HG02642 (cell line): ENCODE measurements around the gene CHD2.
"Not testable (repeated sequence)": the region's sequence is repeated elsewhere in the genome, so short reads cannot be mapped to it uniquely, and the experiment has no call there.

Experiments
- ATAC-seq: cut with Tn5 transposase; IDR thresholded peaks from one replicate; pipeline ENCODE4 v1.9.1; 2021; ENCODE audit warnings: mild to moderate bottlenecking; ENCODE audit not compliant: unreplicated experiment, poor library complexity

The CHD2 gene

GRCh38 chr15:93059442-93059841 lies 159.3 kb downstream of the CHD2 start:
- no peak for ATAC-seq

DNA sequence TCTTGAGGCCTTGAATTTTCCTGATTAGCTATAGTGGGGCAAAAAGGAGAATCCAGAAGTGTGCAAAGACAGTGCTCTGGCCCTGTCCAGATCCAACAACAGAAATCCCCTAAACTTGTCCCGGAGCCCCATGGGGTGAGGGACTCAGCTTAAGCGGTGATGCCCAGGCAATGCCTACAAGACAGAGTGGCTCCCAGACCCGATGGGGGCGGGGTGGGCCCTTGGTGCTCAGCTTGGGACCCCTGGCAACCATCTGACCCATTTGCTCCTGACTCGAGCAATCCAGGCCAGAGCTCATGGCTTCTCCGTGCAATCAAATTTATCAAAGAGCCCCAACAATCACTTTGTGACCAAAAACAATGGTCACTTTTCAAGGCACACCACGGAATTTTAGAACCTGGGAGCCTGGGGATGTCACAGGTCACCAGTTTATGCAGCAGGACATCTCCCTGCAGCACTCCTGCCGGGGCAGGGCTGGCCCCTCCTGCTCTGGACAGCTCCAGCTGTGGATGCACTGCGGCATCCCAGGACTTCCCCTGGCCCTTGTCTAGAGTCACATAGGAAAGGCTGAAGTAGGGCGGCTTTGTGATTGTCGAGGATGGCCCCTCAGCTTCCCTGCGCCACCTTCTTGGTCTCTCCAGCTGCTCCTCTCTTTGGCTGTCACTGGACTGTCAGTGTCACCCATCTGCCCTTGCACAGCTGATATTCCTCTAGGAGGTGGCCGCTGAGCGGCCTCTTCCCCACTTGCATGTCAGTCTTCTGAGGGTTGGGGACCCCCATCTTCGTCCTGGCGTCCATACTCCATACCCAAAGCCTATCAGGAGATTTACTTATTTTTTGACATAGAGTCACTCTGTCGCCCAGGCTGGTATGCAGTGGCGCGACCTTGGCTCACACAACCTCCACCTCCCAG lies 160.5 kb downstream of the CHD2 start:
- no peak for ATAC-seq

- ATAC-seq: not testable (repeated sequence)
Observed at GRCh38 chr15:93062628-93063261, 162.6 kb downstream of the CHD2 start.

- ATAC-seq: no peak
Observed at GRCh38 chr15:93063262-93063671, 163.1 kb downstream of the CHD2 start.

DNA sequence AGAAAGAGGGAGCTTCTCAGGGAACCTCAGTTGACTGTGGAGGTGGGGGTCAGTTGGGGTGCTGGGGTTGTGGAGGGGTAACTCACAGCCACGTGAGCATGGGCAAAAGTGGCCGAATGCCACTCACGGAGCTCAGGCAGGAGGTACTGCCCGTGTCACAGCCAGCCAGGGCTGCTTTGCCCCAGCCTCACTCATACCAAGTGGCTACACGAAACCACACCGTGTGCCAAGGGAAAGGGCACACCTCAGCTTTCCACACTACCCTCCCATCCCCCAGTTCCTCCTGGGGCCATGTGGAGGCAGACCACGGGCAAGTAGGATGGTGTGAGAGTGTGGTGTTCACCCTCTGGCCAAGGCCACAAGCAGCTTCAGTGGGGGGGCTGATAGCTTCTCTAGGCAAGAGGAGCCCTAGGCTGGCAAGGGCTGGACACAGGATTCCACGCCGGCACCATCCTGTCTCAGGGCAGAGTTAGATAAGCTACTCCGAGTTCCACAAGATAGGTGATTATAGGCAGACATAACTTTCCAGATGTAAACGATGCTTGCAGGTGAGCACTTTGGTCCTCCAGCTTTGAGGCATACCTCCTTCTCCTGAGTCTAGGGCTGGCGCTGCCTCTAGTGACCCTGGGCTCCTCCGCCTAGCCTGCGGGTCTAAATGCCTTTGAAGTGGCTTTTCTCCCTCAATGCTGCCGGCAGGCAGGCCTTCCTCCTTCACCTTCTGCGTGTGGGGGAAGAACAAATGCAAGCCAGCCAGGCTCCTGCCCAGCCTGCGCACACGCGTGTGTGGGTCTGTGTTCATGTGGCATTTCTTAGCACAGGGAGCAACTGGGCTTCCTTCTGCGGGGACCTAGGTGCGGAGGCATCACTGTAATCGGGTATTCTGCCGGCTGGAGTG lies 163.9 kb downstream of the CHD2 start:
- no peak for ATAC-seq

DNA sequence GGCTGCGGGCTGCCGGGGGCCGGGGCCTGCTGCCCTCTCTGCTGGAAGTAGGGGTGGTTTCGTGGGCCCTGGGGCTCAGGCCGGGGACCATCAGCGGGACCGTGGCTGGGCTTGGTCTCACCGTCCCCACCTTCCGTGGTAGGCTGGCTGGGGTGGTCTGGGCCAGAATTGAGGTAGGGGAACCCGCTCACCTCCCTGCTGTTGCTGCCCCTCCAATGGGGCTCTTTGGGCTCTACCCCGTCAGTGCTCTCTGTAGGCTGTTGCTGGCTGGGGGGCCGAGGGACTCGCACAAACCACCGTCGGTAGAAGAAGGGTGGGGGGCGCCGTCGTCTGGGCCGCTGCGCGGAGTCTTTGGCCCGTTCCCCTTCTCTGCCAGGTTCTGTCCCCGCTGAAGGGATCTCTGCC lies 165.5 kb downstream of the CHD2 start:
- no peak for ATAC-seq

DNA sequence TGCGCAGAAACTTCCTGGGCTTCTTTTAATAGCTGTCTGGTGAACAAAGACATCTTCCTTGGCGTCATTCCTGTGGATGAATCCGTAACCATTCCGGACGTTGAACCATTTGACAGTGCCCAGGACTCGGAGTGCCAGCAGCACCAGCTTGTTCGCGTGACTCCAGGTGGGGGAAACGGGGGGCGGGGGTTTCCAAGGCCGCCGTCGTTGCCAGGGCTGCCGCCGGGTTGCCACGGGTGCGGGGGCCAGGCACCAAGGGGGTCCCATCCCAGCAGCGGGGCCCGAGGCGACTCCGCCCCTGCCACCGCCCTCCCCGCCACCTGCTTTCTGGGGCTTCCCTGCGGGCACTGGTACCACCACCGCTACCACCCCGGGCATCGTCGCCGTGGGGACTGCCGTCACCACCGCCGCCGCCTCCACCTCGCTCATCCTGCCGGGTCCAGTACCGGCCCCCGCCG lies 166.1 kb downstream of the CHD2 start:
- no peak for ATAC-seq

DNA sequence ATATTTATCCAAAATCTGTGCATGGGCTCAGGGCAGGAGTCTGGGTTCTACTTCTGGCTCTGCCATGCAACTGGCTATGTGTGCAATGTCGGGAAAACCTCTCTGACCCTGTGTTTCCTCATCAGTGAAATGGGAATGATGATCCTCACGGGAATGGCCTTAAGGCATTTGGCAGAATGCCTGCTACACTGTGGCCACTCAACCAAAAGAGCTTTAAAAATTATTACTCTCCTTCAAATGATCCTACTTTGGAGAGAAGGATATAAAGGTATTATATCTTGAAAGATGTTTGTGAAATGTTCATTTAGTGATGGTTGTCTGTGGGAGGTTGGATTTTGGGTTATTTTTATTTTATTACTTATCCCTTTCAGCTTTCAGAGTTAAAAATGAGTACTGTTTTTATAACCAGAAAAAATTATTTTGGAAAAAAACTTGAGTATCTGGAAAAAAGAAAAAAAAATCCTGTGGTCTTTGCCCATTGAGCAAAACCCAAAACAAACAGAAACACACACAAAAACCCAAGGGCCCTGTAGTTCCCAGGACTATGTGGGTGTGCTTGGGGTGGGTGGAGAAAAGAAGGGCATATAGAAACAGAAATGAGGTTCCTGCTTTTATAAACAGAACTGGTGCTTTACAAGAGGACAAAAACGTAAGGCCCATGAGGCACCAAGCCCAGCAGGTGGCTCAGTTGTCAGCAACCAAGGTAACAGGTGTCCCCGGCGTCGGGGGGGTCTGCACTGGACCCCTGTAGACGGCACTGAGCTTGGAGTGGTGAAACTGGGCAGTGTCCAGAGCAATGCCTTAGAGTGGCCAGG lies 166.9 kb downstream of the CHD2 start:
- ATAC-seq: no peak

DNA sequence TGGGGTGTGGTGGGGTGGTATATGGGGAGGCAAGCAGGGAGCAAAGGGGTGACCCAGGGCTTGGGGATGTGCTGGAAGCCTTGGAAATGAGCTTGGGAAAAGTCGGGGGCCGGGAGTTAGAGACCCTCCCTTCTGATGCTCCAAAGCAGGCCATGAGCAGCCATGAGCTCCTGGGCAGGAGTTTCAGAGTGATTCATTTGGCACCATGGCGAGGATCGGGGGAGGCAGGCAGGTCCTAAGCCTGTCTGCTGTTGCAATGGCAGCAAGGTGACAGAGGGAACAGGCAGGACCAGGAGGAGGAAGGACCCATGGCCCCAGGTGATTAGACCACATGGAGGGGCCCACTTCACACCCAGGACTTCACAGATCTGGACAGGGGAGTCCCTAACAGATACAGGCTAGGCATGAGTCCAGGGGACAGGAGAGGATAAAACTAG lies 167.5 kb downstream of the CHD2 start:
- no peak for ATAC-seq

DNA sequence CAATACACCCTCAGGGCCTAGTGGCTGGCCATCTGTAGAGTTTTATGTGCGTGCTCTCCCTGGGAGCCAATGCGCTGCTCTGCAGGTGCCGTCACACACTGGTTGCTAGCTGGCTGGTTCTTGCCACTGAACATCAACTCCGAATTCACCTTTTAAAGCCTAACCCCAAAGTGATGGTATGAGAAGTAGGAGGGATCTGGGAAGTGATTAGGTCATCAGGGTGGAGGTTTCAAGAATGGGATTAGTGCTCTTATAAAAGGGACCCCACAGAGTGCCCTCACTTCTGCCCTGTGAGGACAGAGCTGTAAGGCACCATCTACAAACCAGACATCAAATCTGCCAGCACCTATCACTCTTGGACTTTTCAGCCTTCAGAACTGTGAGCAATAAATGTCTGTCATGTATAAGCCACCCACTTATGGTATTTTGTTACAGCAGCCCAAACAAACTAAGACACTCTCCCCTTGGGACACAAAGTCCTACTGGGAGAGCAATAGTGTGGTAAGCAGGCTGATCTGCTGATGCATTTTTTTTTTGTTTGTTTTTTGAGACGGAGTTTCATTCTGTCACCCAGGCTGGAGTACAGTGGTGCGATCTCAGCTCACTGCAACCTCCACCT lies 168.6 kb downstream of the CHD2 start:
- no peak for ATAC-seq

DNA sequence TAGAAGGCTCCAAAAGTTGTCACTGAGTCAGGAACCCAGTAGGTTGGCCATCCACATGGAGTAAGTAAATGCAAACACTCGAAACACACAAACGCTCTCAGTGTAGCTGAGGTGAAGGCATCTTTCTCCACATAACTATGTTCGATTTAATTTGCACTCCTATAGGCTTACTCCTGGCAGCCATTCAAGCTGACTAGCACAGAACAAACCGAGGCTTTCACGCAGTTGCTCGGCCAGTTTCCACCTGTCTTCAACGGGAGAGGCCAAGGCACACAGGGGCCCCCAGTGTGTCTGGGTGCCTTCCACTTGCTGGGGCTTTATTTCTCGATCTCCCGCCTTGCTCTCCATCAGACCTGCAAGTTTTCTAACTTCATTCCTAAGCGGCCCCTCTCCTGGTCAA lies 170.0 kb downstream of the CHD2 start:
- no peak for ATAC-seq

DNA sequence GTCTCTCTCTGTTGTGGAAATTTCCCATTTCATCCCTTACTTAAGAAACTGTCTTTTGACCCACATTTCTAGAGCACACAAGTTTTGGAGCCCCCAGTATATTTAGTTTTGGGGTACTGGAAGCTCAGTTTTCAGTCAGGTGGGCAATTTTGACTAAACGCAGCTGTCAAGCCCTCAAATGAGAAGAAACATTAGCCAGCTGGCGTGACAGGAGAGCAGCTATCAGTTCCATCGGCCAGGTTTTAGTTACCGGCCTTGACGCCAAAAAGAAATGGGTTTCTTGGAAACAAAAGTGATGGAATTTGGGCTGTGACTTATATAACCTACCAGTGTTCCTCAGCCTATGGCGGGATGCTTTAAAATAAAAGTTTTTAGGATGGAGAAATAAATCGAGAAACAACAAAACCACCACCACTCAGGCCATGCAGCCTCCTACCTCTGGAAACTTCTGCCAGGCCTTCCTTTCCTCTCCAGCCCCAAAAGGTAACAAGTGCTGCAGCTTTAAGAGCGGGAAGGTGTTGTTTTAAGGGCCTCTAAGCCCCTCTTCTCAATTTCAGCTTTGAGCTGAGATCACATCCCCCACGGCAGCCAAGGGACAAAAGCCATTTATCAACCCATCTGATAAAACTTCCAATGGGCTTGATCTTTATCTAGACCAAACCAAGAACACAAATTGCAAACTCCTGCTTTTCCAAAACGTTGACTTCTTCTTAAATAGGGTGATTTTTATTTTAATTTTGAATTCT lies 170.6 kb downstream of the CHD2 start:
- ATAC-seq: no peak

GRCh38 chr15:93071469-93071936 lies 171.4 kb downstream of the CHD2 start:
- no peak for ATAC-seq

GRCh38 chr15:93072011-93072410 lies 171.9 kb downstream of the CHD2 start:
- no peak for ATAC-seq

DNA sequence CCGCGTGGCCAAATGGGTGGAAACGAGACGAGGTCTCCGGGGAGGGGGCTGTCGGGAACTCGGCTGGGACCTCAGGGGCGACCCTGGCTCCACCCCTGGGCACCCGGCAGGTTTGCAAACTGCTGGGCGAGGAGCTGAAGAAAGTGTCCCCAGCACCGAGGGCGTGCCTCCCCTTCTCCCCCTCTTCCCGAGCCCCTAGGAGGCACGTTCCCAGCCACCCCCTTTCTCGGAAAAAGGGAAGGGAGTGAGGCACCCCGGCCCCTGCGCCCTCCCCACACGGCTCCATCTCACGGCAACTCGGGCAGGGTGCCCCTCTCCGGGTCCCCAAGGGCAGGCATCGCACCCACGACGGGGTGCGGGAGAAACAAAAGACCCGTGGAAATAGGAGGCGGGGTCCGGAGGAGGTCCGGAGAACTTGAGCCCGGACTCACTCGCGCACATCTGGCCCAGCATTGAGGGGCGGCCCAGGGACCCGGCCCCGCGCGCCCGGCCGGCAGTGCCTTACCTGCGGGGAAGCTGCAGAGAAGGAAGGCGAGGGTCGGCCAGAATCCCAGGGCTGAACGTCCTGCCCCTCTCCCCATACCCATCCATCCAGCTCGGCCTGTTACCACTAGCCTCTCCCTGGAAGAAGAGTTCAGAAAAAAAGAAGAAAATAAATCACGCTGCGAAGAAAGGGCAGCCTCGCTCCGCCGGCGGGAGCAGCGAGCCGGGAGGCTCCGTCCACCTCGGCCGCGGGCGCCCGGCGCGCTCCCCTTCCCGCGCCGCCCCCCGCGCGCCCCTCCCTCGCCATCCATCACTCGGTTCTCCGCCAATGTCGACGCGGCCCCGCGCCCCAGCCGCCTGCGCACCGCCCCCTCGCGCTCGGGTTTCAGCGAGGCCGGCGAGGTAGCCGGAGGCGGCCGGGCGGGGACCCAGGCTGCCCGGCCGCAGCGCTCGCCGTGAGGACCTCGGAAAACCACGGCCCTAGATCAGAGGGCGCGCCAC lies 172.6 kb downstream of the CHD2 start:
- ATAC-seq: no peak

GRCh38 chr15:93073465-93073952 lies 173.4 kb downstream of the CHD2 start:
- ATAC-seq: no peak

- ATAC-seq: no peak
Observed at GRCh38 chr15:93074599-93074998, 174.5 kb downstream of the CHD2 start.
